ENCODE measurements around the gene DNAH17. TPM values are rescaled to one million over a fixed set of nuclear protein-coding genes. Genes with fewer than 3 reads are reported as not detected.

The DNAH17 gene
- polyA plus RNA-seq, 2 donors: 0.02 to 0.11 TPM

GRCh38 chr17:78387977-78388941 is 188.9 kb downstream of the DNAH17 start:
- no peaks in the 10 kb centered on the region for H3K9me3 ChIP-seq (ENCODE audit: control insufficient read depth in 2 of 2, insufficient read depth in 1 of 2, low read depth in 1 of 2, low read length in 1 of 2)
- H3K27me3 ChIP-seq (ENCODE audit: control insufficient read depth in 1 of 2, insufficient read depth in 2 of 2, low read length in 2 of 2): no peaks in the 10 kb centered on the region
- peaks cover 0 to 1% of the 10 kb centered on the region in 2 donors for H3K36me3 ChIP-seq (ENCODE audit: control insufficient read depth in 2 of 2, insufficient read depth in 2 of 2, low read length in 1 of 2)
- WGBS, 2 donors: 49 to 52% methylated on average over 10 of the region's 10 CpGs
- H3K27ac ChIP-seq (ENCODE audit: low read depth in 2 of 2, low read length in 1 of 2): peak overlapping the region; percentile 69 to 71
- H3K4me3 ChIP-seq (ENCODE audit: low read depth in 1 of 2, low read length in 2 of 2): no peak overlapping the region
- H3K4me1 ChIP-seq (ENCODE audit: control insufficient read depth in 2 of 2, insufficient read depth in 2 of 2, low read length in 1 of 2): peaks cover 9 to 10% of the 10 kb centered on the region in 2 donors

- Histone ChIP-seq H3K27me3 (ENCODE audit: control insufficient read depth in 1 of 2, insufficient read depth in 2 of 2, low read length in 2 of 2) (no peaks in the 10 kb centered on the region), H3K27ac (ENCODE audit: low read depth in 2 of 2, low read length in 1 of 2) (peak overlapping the region; percentile 75 to 92), H3K9me3 (ENCODE audit: control insufficient read depth in 2 of 2, insufficient read depth in 1 of 2, low read depth in 1 of 2, low read length in 1 of 2) (no peaks in the 10 kb centered on the region), H3K36me3 (ENCODE audit: control insufficient read depth in 2 of 2, insufficient read depth in 2 of 2, low read length in 1 of 2) (no peaks in the 10 kb centered on the region), H3K4me3 (ENCODE audit: low read depth in 1 of 2, low read length in 2 of 2) (no peak overlapping the region), H3K4me1 (ENCODE audit: control insufficient read depth in 2 of 2, insufficient read depth in 2 of 2, low read length in 1 of 2) (peaks cover 8 to 10% of the 10 kb centered on the region in 2 donors)
- 75 to 76% methylated on average over 23 of the region's 23 CpGs for WGBS, 2 donors
These were observed 192.6 kb downstream of the DNAH17 start for GRCh38 chr17:78384479-78385175.

DNA sequence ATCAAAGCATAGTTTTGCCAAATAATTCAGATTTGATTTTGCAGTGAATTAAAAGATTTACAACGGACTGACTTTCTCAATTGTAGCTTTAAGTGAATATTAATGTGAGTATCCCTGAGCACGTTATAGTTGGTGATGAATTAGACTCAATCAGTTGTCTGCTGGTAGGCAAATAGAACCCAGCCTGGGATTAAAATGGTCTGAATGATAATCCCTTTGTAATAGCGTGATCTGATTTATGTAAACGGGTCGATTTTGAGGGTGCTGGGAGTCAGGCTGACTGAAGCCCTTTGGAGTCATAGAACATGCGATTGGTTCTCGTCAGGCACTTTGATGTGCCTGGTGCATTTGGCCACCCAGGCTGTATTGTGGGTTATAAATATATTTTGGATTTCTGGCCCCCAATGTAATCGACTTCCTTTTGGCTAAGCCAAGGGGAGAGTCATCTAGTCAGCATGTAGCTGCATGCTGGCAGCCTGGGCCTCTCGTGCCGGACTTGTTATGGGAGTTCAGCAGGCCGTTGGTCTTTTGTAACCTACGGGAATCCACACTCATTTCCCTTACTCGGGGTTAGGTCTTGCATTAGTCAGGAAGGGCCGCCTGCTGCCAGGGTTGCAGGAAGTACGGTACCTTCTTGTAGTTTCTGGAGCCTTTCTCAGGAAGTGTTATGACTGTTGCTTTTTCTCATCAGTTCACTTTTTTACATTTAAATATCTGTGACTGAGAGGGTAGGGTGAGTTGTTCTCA is 193.3 kb downstream of the DNAH17 start:
- H3K36me3 ChIP-seq (ENCODE audit: control insufficient read depth in 2 of 2, insufficient read depth in 2 of 2, low read length in 1 of 2): no peaks in the 10 kb centered on the region
- H3K27ac ChIP-seq (ENCODE audit: low read depth in 2 of 2, low read length in 1 of 2): peak overlapping the region; percentile 75 to 92
- no peaks in the 10 kb centered on the region for H3K9me3 ChIP-seq (ENCODE audit: control insufficient read depth in 2 of 2, insufficient read depth in 1 of 2, low read depth in 1 of 2, low read length in 1 of 2)
- WGBS, 2 donors: 12 to 37% methylated on average over 15 of the region's 15 CpGs
- H3K4me1 ChIP-seq (ENCODE audit: control insufficient read depth in 2 of 2, insufficient read depth in 2 of 2, low read length in 1 of 2): peaks cover 8 to 10% of the 10 kb centered on the region in 2 donors
- no peaks in the 10 kb centered on the region for H3K27me3 ChIP-seq (ENCODE audit: control insufficient read depth in 1 of 2, insufficient read depth in 2 of 2, low read length in 2 of 2)
- no peak overlapping the region for H3K4me3 ChIP-seq (ENCODE audit: low read depth in 1 of 2, low read length in 2 of 2)

DNA sequence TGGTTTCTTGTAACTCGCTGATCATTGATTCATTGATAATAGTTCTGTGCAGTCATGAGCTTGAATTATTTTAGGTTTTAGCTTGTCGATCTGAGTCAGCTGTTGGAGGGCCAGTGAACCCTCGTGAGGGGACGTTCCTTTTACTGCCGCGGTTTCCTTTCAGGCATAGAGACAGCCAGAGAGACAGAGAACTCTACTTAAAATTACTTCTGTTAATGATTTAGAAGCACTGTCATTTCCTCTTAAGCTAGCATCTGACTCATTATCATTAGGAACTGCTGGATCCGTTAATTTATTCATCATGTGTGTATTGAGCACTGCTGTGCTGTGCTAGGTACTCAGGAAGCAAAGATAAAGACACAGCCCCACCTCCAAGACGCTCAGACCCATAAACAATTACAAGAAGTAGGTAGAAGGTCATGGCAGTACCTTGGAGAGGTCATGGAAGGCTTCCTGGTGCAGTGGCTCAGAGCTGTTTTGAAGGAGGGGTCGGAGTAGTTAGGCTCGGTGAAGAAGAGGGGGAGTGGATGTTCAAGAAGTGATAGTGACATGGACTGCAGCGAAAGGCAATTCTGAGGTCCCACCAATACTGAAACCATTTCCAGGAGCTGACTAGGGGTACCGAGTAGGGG is 195.5 kb downstream of the DNAH17 start:
- Histone ChIP-seq H3K27me3 (ENCODE audit: control insufficient read depth in 1 of 2, insufficient read depth in 2 of 2, low read length in 2 of 2) (no peaks in the 10 kb centered on the region), H3K27ac (ENCODE audit: low read depth in 2 of 2, low read length in 1 of 2) (peak overlapping the region in 1 of 2 donors; percentile 59), H3K4me1 (ENCODE audit: control insufficient read depth in 2 of 2, insufficient read depth in 2 of 2, low read length in 1 of 2) (peaks cover 6 to 10% of the 10 kb centered on the region in 2 donors), H3K36me3 (ENCODE audit: control insufficient read depth in 2 of 2, insufficient read depth in 2 of 2, low read length in 1 of 2) (no peaks in the 10 kb centered on the region), H3K9me3 (ENCODE audit: control insufficient read depth in 2 of 2, insufficient read depth in 1 of 2, low read depth in 1 of 2, low read length in 1 of 2) (no peaks in the 10 kb centered on the region), H3K4me3 (ENCODE audit: low read depth in 1 of 2, low read length in 2 of 2) (no peak overlapping the region)
- 54 to 55% methylated on average over 12 of the region's 12 CpGs for WGBS, 2 donors

DNA sequence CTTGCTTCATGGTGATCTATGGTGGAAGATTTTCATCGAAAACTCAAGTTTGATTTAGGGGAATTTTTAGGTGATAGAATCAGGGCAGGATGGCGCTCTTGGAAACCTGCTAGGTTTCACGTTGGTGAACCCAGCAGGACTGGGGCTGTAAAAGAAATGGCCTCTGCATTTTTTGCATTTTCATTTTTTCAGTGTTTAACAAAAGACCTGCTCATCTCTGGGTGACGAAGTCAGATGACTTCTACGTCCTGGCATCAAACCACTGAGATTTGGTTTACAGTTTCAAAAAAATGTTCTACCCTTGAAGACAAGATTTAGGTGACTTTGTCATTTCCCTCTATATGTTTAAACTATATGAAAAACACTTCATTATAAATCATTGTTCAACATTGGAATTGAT is 196.8 kb downstream of the DNAH17 start:
- no peaks in the 10 kb centered on the region for H3K36me3 ChIP-seq (ENCODE audit: control insufficient read depth in 2 of 2, insufficient read depth in 2 of 2, low read length in 1 of 2)
- H3K27me3 ChIP-seq (ENCODE audit: control insufficient read depth in 1 of 2, insufficient read depth in 2 of 2, low read length in 2 of 2): no peaks in the 10 kb centered on the region
- H3K4me1 ChIP-seq (ENCODE audit: control insufficient read depth in 2 of 2, insufficient read depth in 2 of 2, low read length in 1 of 2): peaks cover 2 to 10% of the 10 kb centered on the region in 2 donors
- 78% methylated on average over 5 of the region's 5 CpGs for WGBS, 2 donors
- H3K4me3 ChIP-seq (ENCODE audit: low read depth in 1 of 2, low read length in 2 of 2): no peak overlapping the region
- no peaks in the 10 kb centered on the region for H3K9me3 ChIP-seq (ENCODE audit: control insufficient read depth in 2 of 2, insufficient read depth in 1 of 2, low read depth in 1 of 2, low read length in 1 of 2)
- no peak overlapping the region for H3K27ac ChIP-seq (ENCODE audit: low read depth in 2 of 2, low read length in 1 of 2)

- Histone ChIP-seq H3K9me3 (ENCODE audit: control insufficient read depth in 2 of 2, insufficient read depth in 1 of 2, low read depth in 1 of 2, low read length in 1 of 2) (no peaks in the 10 kb centered on the region), H3K27ac (ENCODE audit: low read depth in 2 of 2, low read length in 1 of 2) (peak overlapping the region; percentile 84 to 90), H3K27me3 (ENCODE audit: control insufficient read depth in 1 of 2, insufficient read depth in 2 of 2, low read length in 2 of 2) (no peaks in the 10 kb centered on the region), H3K36me3 (ENCODE audit: control insufficient read depth in 2 of 2, insufficient read depth in 2 of 2, low read length in 1 of 2) (no peaks in the 10 kb centered on the region), H3K4me1 (ENCODE audit: control insufficient read depth in 2 of 2, insufficient read depth in 2 of 2, low read length in 1 of 2) (peaks cover 2 to 14% of the 10 kb centered on the region in 2 donors), H3K4me3 (ENCODE audit: low read depth in 1 of 2, low read length in 2 of 2) (peak overlapping the region; percentile 85 to 93)
- WGBS, 2 donors: 2 to 3% methylated on average over 7 of the region's 7 CpGs
These were observed 198.1 kb downstream of the DNAH17 start for GRCh38 chr17:78379131-78379491.

GRCh38 chr17:78378225-78379130 is 198.7 kb downstream of the DNAH17 start, which contains the start of gene PGS1:
Gene PGS1, plus strand, starts transcription at chr17:78378649. Its CDS starts 17 bp downstream, at chr17:78378666.
- H3K4me1 ChIP-seq (ENCODE audit: control insufficient read depth in 2 of 2, insufficient read depth in 2 of 2, low read length in 1 of 2): peaks cover 2 to 14% of the 10 kb centered on the region in 2 donors
- H3K27ac ChIP-seq (ENCODE audit: low read depth in 2 of 2, low read length in 1 of 2): peak within 1 kb of the TSS; percentile 84 to 90
- 1% methylated on average over 87 to 89 of the region's 89 CpGs for WGBS, 2 donors
- peak within 1 kb of the TSS; percentile 85 to 93 for H3K4me3 ChIP-seq (ENCODE audit: low read depth in 1 of 2, low read length in 2 of 2)
- no peaks in the 10 kb centered on the region for H3K27me3 ChIP-seq (ENCODE audit: control insufficient read depth in 1 of 2, insufficient read depth in 2 of 2, low read length in 2 of 2)
- no peaks in the 10 kb centered on the region for H3K9me3 ChIP-seq (ENCODE audit: control insufficient read depth in 2 of 2, insufficient read depth in 1 of 2, low read depth in 1 of 2, low read length in 1 of 2)
- no peaks in the 10 kb centered on the region for H3K36me3 ChIP-seq (ENCODE audit: control insufficient read depth in 2 of 2, insufficient read depth in 2 of 2, low read length in 1 of 2)

DNA sequence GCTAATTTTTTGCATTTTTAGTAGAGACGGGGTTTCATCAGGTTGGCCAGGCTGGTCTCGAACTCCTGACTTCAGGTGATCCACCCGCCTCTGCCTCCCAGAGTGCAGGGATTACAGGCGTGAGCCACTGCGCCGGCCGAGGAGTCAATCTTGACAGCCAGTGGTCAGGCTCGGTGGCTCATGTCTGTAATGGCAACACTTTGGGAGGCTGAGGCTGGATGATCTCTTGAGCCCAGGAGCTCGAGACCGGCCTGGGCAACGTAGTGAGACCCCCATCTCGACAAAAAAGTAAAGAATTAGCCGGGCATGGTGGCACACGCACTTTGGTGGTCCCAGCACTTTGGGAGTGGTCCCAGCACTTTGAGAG is 199.4 kb downstream of the DNAH17 start:
- Histone ChIP-seq H3K27me3 (ENCODE audit: control insufficient read depth in 1 of 2, insufficient read depth in 2 of 2, low read length in 2 of 2) (no peaks in the 10 kb centered on the region), H3K9me3 (ENCODE audit: control insufficient read depth in 2 of 2, insufficient read depth in 1 of 2, low read depth in 1 of 2, low read length in 1 of 2) (no peaks in the 10 kb centered on the region), H3K27ac (ENCODE audit: low read depth in 2 of 2, low read length in 1 of 2) (peak overlapping the region in 1 of 2 donors; percentile 84), H3K4me3 (ENCODE audit: low read depth in 1 of 2, low read length in 2 of 2) (peak overlapping the region; percentile 85 to 93), H3K36me3 (ENCODE audit: control insufficient read depth in 2 of 2, insufficient read depth in 2 of 2, low read length in 1 of 2) (no peaks in the 10 kb centered on the region), H3K4me1 (ENCODE audit: control insufficient read depth in 2 of 2, insufficient read depth in 2 of 2, low read length in 1 of 2) (peaks cover 2 to 12% of the 10 kb centered on the region in 2 donors)
- 32 to 42% methylated on average over 14 of the region's 14 CpGs for WGBS, 2 donors

All from esophagus (tissue), 2 donors.